SK-N-SH (cell line): ENCODE data around the gene OR1L8.

Source experiments
- CTCF ChIP-seq: fragments of 200-600 bp; sonication (generic); IDR thresholded peaks from 2 replicates; pipeline ENCODE4 v1.6.1; 2017; ENCODE audit warnings: antibody characterized with exemption, mild to moderate bottlenecking, moderate library complexity
- TF ChIP-seq, protein P1 (sequence below): fragments of 150-350 bp; IDR thresholded peaks from 2 replicates; pipeline ENCODE4 v1.6.1; 2016; ENCODE audit warnings: mild to moderate bottlenecking, low read depth, low read length

GRCh38 chr9:122579874-122580273 is 3.3 kb downstream of the OR1L8 start:
- TF ChIP-seq, protein P1, sequence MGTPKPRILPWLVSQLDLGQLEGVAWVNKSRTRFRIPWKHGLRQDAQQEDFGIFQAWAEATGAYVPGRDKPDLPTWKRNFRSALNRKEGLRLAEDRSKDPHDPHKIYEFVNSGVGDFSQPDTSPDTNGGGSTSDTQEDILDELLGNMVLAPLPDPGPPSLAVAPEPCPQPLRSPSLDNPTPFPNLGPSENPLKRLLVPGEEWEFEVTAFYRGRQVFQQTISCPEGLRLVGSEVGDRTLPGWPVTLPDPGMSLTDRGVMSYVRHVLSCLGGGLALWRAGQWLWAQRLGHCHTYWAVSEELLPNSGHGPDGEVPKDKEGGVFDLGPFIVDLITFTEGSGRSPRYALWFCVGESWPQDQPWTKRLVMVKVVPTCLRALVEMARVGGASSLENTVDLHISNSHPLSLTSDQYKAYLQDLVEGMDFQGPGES, result no peak
- TF ChIP-seq CTCF, result no peak
